SH-SY5Y (cell line): ENCODE data around the gene BPIFA1.

Experiments
- GATA2 ChIP-seq: IDR thresholded peaks from 2 replicates; pipeline ENCODE4 v1.6.1; 2011; ENCODE audit warnings: mild to moderate bottlenecking, low read depth, low read length
- GATA3 ChIP-seq: IDR thresholded peaks from 2 replicates; pipeline ENCODE4 v1.6.1; 2011; ENCODE audit warnings: low read depth, mild to moderate bottlenecking, low read length, moderate library complexity

DNA sequence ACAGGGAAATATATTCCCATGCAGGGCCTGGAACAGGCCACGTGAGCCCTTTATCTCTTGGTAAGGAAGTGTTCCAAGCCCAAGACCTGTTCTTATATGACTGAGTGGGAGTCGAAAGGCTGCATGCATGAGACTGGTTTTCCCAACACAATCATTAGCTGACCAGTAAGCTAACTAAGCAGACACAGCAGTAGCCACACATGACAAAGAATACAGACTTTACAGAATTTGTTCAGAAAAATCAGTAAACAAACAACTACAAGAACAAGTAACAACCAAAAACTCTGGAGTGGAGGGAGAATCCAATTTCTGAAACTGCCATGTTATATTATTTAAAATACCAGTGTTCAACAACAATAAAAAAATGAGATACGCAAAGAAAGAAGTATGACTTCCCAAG lies 16.7 kb downstream of the BPIFA1 start:
- TF ChIP-seq GATA3, result no peak
- no peak for TF ChIP-seq GATA2
